Activated CD4-positive, CD25-positive, alpha-beta regulatory T cell treated with anti-CD3 and anti-CD28 coated beads, Interleukin-2, amount 50 U/mL, for 16 hours (primary cell): ENCODE measurements around the gene OR51B5.
"Not testable (repeated sequence)": the region's sequence is repeated elsewhere in the genome, so short reads cannot be mapped to it uniquely, and the experiment has no call there.

Experiments
- DNase-seq: peaks from one replicate; pipeline ENCODE4 v3.0.0-alpha.2; 2020; ENCODE audit warnings: low read depth, low spot score

The OR51B5 gene, protein sequence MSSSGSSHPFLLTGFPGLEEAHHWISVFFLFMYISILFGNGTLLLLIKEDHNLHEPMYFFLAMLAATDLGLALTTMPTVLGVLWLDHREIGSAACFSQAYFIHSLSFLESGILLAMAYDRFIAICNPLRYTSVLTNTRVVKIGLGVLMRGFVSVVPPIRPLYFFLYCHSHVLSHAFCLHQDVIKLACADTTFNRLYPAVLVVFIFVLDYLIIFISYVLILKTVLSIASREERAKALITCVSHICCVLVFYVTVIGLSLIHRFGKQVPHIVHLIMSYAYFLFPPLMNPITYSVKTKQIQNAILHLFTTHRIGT

GRCh38 chr11:5343474-5344335 lies at the start of gene OR51B5:
Gene OR51B5, minus strand, starts transcription at chr11:5343524. Its CDS starts 0 bp downstream, at chr11:5343524.
- DNase-seq: no peak

GRCh38 chr11:5390210-5390609 lies 46.9 kb upstream of the OR51B5 start:
- no peak for DNase-seq

DNA sequence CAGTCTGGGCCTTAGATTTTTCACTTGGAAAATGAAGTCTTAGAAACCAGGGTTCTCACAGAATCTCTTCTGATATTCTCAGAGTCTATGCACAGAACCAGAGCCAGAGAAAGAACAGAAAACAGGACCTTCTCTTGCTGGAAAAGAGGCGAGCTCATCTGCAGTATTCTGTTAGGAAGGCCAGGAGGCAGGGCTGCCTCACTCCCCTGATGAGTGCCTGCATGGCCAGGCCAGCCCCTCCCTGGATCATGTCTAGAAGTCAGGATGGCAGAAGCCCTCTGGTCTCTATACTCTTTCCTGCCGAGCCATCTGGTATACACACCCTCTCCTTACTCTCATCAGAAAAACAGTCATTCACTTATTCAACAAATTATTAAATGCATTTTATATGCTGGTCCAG lies 41.0 kb upstream of the OR51B5 start:
- no peak for DNase-seq

GRCh38 chr11:5383576-5383975 lies 40.3 kb upstream of the OR51B5 start, which contains the start of gene OR51M1:
Gene OR51M1, plus strand, starts transcription at chr11:5383812. Its CDS starts 5,587 bp downstream, at chr11:5389399.
- no peak for DNase-seq

- no peak for DNase-seq
Observed at GRCh38 chr11:5380740-5381342, 37.5 kb upstream of the OR51B5 start.

- no peak for DNase-seq
Observed at GRCh38 chr11:5369789-5370188, 26.5 kb upstream of the OR51B5 start.

DNA sequence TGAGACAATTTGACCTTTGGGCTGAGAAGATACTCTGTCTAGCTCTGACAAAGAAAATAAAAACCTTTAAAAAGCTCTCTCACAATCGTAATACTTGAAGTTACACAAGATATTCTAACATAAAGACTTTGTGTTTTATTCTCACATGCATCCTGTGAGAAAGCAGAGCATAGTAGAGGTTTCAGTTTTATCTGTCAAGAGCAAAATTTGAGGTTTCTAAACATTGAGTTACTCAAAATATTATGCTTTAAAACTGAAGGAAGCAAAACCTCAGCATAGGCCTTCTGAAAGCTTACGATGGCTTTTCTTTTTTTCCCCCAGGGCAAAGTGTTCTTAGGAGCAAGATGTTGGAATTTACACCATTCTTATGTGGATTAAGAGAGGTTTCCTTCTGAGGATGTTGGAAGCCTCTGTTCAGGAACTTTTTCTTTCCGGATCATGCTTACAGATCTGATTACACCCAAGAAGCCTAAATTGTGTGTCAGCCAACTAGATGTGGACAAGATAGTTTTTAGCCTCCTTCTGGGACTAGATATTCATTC lies 25.2 kb upstream of the OR51B5 start:
- DNase-seq: no peak

GRCh38 chr11:5367448-5368074 lies 24.2 kb upstream of the OR51B5 start:
- DNase-seq: no peak

- no peak for DNase-seq
Observed at GRCh38 chr11:5366856-5367255, 23.5 kb upstream of the OR51B5 start.

DNA sequence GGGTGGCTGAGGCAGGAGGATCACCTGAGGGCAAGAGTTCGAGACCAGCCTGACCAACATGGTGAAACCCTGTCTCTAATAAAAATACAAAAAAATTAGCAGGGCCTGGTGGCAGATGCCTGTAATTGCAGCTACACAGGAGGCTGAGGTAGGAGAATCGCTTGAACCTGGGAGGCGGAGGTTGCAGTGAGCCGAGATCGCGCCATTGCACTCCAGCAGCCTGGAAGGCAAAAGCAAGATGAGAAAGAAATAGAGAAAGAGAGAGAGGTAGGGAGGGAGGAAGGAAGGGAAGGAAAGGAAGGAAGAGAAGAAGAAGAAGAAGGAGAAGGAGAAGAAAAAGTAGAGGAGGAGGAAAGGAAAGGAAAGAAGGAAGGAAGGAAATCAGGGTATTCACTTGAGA lies 23.0 kb upstream of the OR51B5 start:
- DNase-seq: not testable (repeated sequence)

DNA sequence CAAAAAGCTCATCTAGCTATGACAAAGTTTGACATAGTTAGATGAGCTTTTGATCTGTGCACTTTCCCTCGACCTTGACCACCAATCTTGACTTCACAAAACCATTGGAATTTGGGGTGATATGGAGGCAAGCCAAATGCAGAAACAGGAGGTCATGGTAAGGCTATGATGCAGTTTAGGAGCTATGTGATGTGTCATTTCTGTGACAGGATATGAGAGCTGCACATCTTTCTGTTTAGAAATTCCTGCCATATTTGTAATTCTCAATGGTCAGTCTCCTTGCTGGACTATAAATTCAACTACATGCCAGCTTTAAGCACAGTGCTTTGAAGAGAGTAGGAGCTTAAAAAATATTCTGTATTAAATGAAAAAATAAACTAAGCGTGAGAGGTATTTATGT lies 20.9 kb upstream of the OR51B5 start:
- DNase-seq: no peak

GRCh38 chr11:5363679-5364078 lies 20.4 kb upstream of the OR51B5 start:
- DNase-seq: no peak

GRCh38 chr11:5362017-5362625 lies 18.8 kb upstream of the OR51B5 start:
- DNase-seq: no peak

- not testable (repeated sequence) for DNase-seq
Observed at GRCh38 chr11:5356031-5356430, 12.7 kb upstream of the OR51B5 start.

DNA sequence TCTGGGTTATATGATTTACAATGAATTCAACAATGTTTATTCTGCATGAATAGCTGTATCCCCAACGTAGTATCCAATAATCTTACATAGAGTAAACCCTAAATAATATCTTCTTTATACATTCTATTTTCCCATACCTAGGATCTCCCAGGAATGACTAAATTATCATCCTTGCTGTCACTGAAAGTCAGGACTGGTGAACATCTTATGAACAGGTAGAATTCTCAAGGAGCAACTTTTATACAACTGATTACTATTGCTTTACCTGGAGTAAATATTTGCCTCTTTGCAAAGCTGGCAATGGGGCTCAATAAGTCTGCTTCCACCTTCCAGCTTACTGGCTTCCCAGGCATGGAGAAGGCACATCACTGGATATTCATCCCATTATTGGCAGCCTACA lies 7.9 kb upstream of the OR51B5 start, which contains the start of gene OR51B6:
Gene OR51B6, plus strand, starts transcription at position 301 of the 400 bp plus-strand sequence. Its CDS starts 0 bp downstream, at position 301.
- DNase-seq: no peak

GRCh38 chr11:5349550-5349949 lies 6.2 kb upstream of the OR51B5 start:
- no peak for DNase-seq

GRCh38 chr11:5348551-5349194 lies 5.3 kb upstream of the OR51B5 start:
- no peak for DNase-seq

GRCh38 chr11:5345831-5346230 lies 2.5 kb upstream of the OR51B5 start:
- DNase-seq: no peak

DNA sequence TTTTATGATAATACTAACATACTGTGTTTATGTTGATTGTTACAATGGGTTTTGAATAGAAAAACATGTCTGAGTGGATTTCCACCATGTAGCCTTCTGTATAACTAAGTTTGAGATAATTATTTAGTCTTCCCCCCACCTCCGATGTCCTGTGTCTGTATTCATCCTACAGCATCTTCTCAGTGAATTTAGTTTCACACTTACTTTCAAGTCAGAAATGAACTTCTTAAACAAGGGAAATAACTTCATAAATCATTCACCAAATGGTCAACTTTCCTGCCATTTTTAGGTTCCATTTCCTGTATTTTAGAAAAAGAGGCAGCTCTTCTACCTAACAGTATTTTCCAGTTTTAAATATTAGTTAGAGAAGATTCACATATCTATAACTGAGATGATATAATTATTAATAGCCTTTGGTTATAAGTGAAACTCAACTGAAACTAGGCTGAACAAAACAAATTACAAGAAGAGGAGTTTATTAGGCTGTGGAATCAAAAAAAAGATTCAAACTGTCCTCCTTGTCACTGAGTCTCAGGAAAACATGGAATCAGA lies 3.5 kb downstream of the OR51B5 start:
- no peak for DNase-seq

DNA sequence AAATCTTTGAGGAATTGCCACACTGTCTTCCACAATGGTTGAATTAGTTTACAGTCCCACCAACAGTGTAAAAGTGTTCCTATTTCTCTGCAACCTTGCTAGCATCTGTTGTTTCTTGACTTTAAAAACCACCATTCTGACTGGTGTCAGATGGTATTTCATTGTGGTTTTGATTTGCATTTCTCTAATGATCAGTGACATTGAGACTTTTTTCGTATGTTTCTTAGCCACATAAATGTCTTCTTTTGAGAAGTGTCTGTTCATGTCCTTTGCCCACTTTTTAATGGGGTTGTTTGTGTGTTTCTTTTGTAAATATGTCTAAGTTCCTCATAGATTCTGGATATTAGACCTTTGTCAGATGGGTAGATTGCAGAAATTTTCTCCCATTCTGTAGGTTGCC lies 6.1 kb downstream of the OR51B5 start:
- not testable (repeated sequence) for DNase-seq
